WTC11 (cell line): ENCODE data around the gene TEX28. TPM values are rescaled to one million over a fixed set of nuclear protein-coding genes. Genes with fewer than 3 reads are reported as not detected.
"Not testable (repeated sequence)": the region's sequence is repeated elsewhere in the genome, so short reads cannot be mapped to it uniquely, and the experiment has no call there.

Experiments
- ATAC-seq: fragments of 200-7000 bp; cut with Tn5 transposase; 2 replicates; pipeline ENCODE4 v1.10.0; 2021; ENCODE audit warnings: mild to moderate bottlenecking, moderate library complexity
- Bru-seq: library from RNA; stranded (reverse); fragments of 400-500 nt; gene quantifications from one replicate; lab custom pipeline; 2021; lab: Mats Ljungman, UMichigan
- CTCF ChIA-PET: fragments of 300-600 bp; sonication (Branson Sonifier 250); formaldehyde crosslinking; loops from one replicate; lab custom pipeline; 2021; ENCODE audit warnings: antibody characterized with exemption; lab: Charles Lee
- POLR2A ChIA-PET: fragments of 350-600 bp; sonication (Branson Sonifier 250); formaldehyde crosslinking; loops from one replicate; lab custom pipeline; 2021; ENCODE audit warnings: antibody characterized with exemption; lab: Charles Lee
- DNase-seq: peaks from one replicate; pipeline ENCODE4 v3.0.0; 2021; ENCODE audit warnings: low spot score
- H3K27ac Mint-ChIP-seq: 2 replicates; pipeline ENCODE4 v1.8.0; 2021; ENCODE audit warnings: mixed read lengths
- H3K27me3 Mint-ChIP-seq: 2 replicates; pipeline ENCODE4 v1.8.0; 2021; ENCODE audit warnings: low read depth, mild to moderate bottlenecking, moderate library complexity, mixed read lengths
- H3K36me3 Mint-ChIP-seq: 2 replicates; pipeline ENCODE4 v1.8.0; 2021; ENCODE audit warnings: mixed read lengths
- H3K4me1 Mint-ChIP-seq: 2 replicates; pipeline ENCODE4 v1.8.0; 2022; ENCODE audit warnings: mixed read lengths
- H3K4me3 Mint-ChIP-seq: 2 replicates; pipeline ENCODE4 v1.8.0; 2021; ENCODE audit warnings: mild to moderate bottlenecking, moderate library complexity, mixed read lengths
- H3K9me3 Mint-ChIP-seq: 2 replicates; pipeline ENCODE4 v1.8.0; 2021; ENCODE audit warnings: mixed read lengths
- CREB1 ChIP-seq: sonication (generic); formaldehyde crosslinking; IDR thresholded peaks from 2 replicates; pipeline ENCODE4 v1.8.0; 2023; ENCODE audit warnings: mild to moderate bottlenecking, missing genetic modification reagents
- ESRRA ChIP-seq: sonication (generic); formaldehyde crosslinking; IDR thresholded peaks from 2 replicates; pipeline ENCODE4 v1.8.1; 2022; ENCODE audit warnings: mild to moderate bottlenecking, missing genetic modification reagents, borderline replicate concordance
- FOXK1 ChIP-seq: sonication (generic); formaldehyde crosslinking; IDR thresholded peaks from 2 replicates; pipeline ENCODE4 v1.8.0; 2022; ENCODE audit warnings: mild to moderate bottlenecking, moderate library complexity, missing genetic modification reagents
- GABPB1 ChIP-seq: sonication (generic); formaldehyde crosslinking; IDR thresholded peaks from 2 replicates; pipeline ENCODE4 v1.8.1; 2023; ENCODE audit warnings: mild to moderate bottlenecking, missing genetic modification reagents
- KAT7 ChIP-seq: sonication (generic); formaldehyde crosslinking; IDR thresholded peaks from 2 replicates; pipeline ENCODE4 v1.8.1; 2023; ENCODE audit warnings: missing genetic modification reagents, mild to moderate bottlenecking, borderline replicate concordance
- RELA ChIP-seq: sonication (generic); formaldehyde crosslinking; IDR thresholded peaks from 2 replicates; pipeline ENCODE4 v1.8.1; 2022; ENCODE audit warnings: missing genetic modification reagents, mild to moderate bottlenecking, borderline replicate concordance
- TEAD1 ChIP-seq: sonication (generic); formaldehyde crosslinking; IDR thresholded peaks from 2 replicates; pipeline ENCODE4 v1.8.0; 2022; ENCODE audit warnings: mild to moderate bottlenecking, missing genetic modification reagents
- long read RNA-seq, 3 experiments: library from RNA in 1 of 3; library from capped mRNA in 1 of 3; library from polyadenylated mRNA in 1 of 3; unstranded in 2 of 3; stranded (forward) in 1 of 3; transcript quantifications; one replicate each; pipeline ENCODE4 v2.0.0, GENCODE V29; 2021
- total RNA-seq: library from RNA; stranded (reverse); gene quantifications from 3 replicates; pipeline ENCODE4 v1.2.3, GENCODE V29; 2021
- TF ChIP-seq, protein P1 (sequence below): fragments of 250-450 bp; sonication (Bioruptor Pico); IDR thresholded peaks from 2 replicates; pipeline ENCODE4 v2.1.2; 2022; ENCODE audit warnings: mild to moderate bottlenecking, moderate library complexity
- TF ChIP-seq, protein P2 (sequence below): sonication (generic); formaldehyde crosslinking; IDR thresholded peaks from 2 replicates; pipeline ENCODE4 v1.8.0; 2022; ENCODE audit warnings: mild to moderate bottlenecking, missing genetic modification reagents
- TF ChIP-seq, protein P3 (sequence below): sonication (generic); formaldehyde crosslinking; IDR thresholded peaks from 2 replicates; pipeline ENCODE4 v1.8.1; 2023; ENCODE audit warnings: mild to moderate bottlenecking, moderate library complexity, missing genetic modification reagents
- TF ChIP-seq, protein P4 (sequence below): fragments of 250-450 bp; sonication (Bioruptor Pico); IDR thresholded peaks from 2 replicates; pipeline ENCODE4 v1.9.0; 2021; ENCODE audit warnings: moderate library complexity, mild to moderate bottlenecking, inconsistent platforms, borderline replicate concordance
- TF ChIP-seq, protein P5 (sequence below): sonication (generic); formaldehyde crosslinking; IDR thresholded peaks from 2 replicates; pipeline ENCODE4 v1.8.1; 2023; ENCODE audit warnings: mild to moderate bottlenecking, missing genetic modification reagents

Gene TEX28, protein sequence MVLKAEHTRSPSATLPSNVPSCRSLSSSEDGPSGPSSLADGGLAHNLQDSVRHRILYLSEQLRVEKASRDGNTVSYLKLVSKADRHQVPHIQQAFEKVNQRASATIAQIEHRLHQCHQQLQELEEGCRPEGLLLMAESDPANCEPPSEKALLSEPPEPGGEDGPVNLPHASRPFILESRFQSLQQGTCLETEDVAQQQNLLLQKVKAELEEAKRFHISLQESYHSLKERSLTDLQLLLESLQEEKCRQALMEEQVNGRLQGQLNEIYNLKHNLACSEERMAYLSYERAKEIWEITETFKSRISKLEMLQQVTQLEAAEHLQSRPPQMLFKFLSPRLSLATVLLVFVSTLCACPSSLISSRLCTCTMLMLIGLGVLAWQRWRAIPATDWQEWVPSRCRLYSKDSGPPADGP
- not detected in 3 replicates for total RNA-seq
- Bru-seq, nascent RNA: not detected
- long read RNA-seq, experiment 1: 0 reads
- long read RNA-seq, experiment 2: 0 reads
- long read RNA-seq, experiment 3: 0 reads

DNA sequence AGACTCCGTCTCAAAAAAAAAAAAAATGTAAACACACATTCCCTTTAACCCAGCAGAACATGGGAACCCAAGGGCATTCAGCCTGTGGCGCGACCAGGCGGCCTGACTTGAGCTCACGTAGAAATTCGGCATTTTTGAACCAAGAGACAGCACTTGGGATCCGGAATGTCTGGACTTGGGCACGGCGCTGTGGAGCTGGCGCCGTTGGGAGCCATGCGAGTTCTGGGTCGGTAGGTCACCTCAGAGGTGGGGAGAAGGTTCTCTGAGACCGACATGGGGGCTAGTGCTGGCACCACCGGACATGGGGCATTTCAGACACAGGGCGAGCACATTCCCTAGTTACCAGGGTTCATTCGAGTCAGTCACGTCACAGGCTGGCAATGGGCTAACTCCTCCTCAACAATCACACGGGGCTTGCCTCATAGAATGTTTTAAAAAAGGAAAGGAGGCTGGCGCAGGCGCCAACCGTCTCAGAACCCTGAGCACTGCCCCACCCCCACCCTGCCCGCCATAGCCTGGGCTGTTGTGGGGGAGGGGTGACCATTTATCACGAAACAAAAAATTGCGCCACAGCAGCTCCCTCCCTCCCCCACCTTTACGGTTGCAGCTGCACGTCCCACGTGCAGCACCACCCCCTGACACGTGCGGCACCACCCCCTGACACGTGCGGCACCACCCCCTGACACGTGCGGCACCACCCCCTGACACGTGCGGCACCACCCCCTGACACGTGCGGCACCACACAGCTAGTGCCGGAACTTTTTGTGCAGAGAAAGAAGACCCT, at the start of gene TEX28:
TSS of gene TEX28 (minus strand) at position 334 of the 784 bp plus-strand sequence. CDS start 3,007 bp downstream, outside the sequence.
- Mint-ChIP-seq H3K27me3 (no peaks in the 10 kb centered on the region), H3K27ac (no peak within 1 kb of the TSS), H3K36me3 (no peaks in the 10 kb centered on the region), H3K9me3 (no peaks in the 10 kb centered on the region)
- CTCF ChIA-PET: interaction anchor here (1.5 to 3.6 kb wide), 2 partner anchors 13 to 14 kb away, joined by 4 to 12 read pairs; no protein-coding TSS in a partner anchor
- DNase-seq: no peak
- POLR2A ChIA-PET: no interaction called here
- TF ChIP-seq GABPB1 (CRISPR knock-in tag) (no peak), FOXK1 (CRISPR knock-in tag) (no peak), CREB1 (CRISPR knock-in tag) (no peak), ESRRA (no peak)
- TF ChIP-seq, protein P1, sequence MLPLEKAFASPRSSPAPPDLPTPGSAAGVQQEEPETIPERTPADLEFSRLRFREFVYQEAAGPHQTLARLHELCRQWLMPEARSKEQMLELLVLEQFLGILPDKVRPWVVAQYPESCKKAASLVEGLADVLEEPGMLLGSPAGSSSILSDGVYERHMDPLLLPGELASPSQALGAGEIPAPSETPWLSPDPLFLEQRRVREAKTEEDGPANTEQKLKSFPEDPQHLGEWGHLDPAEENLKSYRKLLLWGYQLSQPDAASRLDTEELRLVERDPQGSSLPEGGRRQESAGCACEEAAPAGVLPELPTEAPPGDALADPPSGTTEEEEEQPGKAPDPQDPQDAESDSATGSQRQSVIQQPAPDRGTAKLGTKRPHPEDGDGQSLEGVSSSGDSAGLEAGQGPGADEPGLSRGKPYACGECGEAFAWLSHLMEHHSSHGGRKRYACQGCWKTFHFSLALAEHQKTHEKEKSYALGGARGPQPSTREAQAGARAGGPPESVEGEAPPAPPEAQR: no peak
- TF ChIP-seq, all 79 proteins: peak for 0
- no peak for ATAC-seq
- H3K4me1 Mint-ChIP-seq: no peaks in the 10 kb centered on the region
- H3K4me3 Mint-ChIP-seq: no peak within 1 kb of the TSS

DNA sequence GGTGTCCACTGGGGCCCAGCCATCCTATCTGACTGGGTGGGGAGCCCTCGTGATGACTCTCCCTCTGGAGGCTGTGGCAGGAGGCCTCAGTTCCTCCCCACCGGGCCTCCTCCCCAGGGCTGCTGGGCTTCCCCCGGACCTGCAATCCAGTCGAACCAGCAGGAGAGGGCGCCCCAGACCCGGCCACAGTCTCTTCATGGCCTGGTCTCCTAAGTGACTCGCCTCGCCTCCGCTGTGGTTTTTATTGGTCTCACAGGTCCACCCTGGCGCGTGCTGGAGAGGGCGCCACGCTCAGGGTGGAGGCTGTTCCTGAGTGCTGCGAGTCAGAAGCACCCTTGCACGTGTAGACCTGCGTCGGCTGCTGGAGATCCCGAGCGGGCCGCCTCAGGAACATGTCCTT, 48.7 kb upstream of the TEX28 start:
- peak; percentile 16 for ATAC-seq
- POLR2A ChIA-PET, CTCF ChIA-PET, DNase-seq, H3K4me1 Mint-ChIP-seq, H3K27me3 Mint-ChIP-seq, H3K27ac Mint-ChIP-seq, H3K36me3 Mint-ChIP-seq, H3K4me3 Mint-ChIP-seq, H3K9me3 Mint-ChIP-seq: not testable (repeated sequence)

DNA sequence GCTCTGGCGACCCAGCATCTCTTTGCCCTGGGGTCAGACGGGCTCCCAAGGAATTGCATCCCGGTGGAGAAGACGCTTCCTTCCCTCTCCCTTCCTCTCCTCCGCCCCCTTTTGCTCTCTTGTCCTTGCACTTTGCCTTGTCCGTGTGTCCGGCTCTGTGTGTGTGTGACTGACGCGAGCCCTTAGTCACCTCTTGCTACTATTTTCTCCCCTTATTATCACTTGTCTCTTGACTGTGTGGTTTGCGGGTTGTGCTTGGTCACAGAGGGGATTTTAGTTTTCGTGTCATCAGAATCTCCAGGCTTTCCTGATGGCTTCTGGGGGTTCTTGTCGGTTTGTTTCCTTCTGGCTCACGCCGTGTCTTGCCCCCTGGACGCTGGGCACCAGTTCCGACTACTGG, 48.1 kb upstream of the TEX28 start:
- DNase-seq, CTCF ChIA-PET, POLR2A ChIA-PET, H3K9me3 Mint-ChIP-seq, H3K27me3 Mint-ChIP-seq, H3K4me1 Mint-ChIP-seq, H3K27ac Mint-ChIP-seq, H3K4me3 Mint-ChIP-seq, ATAC-seq, H3K36me3 Mint-ChIP-seq: not testable (repeated sequence)

DNA sequence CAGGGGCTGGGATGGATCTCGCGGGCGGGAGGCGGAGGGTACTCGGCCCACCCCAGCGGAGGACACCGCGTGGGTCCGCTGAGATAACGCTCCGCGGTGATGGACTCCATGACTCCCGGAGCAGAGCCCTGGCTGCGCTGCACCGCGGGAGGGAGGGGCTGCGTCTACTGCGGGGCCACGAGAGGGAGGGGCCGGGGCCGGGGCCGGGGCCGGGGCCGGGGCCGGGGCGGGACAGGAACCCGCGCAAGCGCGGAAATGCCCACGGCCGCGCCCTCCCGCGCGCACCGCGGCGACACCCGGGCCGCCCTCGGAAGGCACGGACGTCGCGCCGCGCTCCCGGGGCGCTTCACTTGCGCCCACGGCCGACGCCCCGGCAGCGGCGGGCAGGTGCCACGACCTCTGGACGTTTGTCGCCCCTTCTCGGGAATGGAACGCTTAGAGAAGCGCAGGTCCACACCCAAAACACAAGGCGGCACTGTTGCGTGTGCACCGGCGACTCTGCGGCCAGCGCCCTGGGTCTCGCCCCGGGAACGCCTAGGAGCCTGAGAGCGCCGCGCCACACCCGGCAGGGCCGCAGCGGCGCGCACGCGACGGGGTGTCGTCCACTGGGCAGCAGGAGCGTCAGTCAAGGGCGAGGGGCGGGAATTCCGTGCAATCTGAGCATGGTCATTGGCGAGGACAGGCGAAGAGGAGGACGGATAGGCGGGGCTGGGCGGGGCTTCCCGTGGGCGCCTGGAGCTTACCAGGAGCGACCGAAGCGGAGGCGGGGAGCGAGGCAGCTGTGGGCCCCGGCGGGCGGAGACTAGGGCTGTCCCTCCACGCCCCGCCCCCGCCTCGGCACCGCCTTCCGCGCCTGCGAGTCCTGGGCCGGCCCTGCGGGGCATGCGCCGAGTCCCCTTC, 46.7 kb upstream of the TEX28 start:
- DNase-seq, H3K4me1 Mint-ChIP-seq, H3K9me3 Mint-ChIP-seq, H3K27me3 Mint-ChIP-seq, CTCF ChIA-PET, H3K27ac Mint-ChIP-seq, H3K36me3 Mint-ChIP-seq, H3K4me3 Mint-ChIP-seq, POLR2A ChIA-PET: not testable (repeated sequence)
- ATAC-seq: peak; percentile 82

DNA sequence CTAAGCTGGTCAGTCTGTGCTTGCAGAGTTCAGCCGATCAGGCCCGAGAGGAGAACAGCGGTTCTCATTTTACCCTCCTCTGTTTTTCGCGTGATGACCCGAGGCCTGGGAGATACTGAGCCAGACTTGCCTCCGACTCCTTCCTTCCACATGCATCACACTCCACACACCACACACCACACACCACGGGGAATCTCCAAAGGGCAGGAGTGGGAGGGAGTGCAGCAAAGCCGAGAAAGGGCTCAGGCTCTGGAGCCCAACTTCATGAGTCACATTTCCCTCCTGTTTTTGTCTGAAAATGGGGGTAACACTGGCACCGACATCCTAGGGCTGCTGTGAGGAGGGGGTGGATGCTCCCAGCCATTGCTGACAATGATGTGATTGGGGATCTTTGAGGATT, 39.6 kb upstream of the TEX28 start:
- POLR2A ChIA-PET: no interaction called here
- Mint-ChIP-seq H3K4me3 (no peak overlapping the region), H3K36me3 (no peaks in the 10 kb centered on the region), H3K9me3 (no peaks in the 10 kb centered on the region), H3K27ac (no peak overlapping the region), H3K4me1 (no peaks in the 10 kb centered on the region), H3K27me3 (no peaks in the 10 kb centered on the region)
- CTCF ChIA-PET: no interaction called here
- ATAC-seq (no peak), DNase-seq (no peak)
- TF ChIP-seq TEAD1 (CRISPR knock-in tag) (no peak), ESRRA (no peak), RELA (no peak), KAT7 (no peak)
- TF ChIP-seq, protein P2, sequence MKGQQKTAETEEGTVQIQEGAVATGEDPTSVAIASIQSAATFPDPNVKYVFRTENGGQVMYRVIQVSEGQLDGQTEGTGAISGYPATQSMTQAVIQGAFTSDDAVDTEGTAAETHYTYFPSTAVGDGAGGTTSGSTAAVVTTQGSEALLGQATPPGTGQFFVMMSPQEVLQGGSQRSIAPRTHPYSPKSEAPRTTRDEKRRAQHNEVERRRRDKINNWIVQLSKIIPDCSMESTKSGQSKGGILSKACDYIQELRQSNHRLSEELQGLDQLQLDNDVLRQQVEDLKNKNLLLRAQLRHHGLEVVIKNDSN (CRISPR knock-in tag): no peak
- TF ChIP-seq, protein P3, sequence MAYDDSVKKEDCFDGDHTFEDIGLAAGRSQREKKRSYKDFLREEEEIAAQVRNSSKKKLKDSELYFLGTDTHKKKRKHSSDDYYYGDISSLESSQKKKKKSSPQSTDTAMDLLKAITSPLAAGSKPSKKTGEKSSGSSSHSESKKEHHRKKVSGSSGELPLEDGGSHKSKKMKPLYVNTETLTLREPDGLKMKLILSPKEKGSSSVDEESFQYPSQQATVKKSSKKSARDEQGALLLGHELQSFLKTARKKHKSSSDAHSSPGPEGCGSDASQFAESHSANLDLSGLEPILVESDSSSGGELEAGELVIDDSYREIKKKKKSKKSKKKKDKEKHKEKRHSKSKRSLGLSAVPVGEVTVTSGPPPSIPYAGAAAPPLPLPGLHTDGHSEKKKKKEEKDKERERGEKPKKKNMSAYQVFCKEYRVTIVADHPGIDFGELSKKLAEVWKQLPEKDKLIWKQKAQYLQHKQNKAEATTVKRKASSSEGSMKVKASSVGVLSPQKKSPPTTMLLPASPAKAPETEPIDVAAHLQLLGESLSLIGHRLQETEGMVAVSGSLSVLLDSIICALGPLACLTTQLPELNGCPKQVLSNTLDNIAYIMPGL (CRISPR knock-in tag): no peak
- TF ChIP-seq, protein P4, sequence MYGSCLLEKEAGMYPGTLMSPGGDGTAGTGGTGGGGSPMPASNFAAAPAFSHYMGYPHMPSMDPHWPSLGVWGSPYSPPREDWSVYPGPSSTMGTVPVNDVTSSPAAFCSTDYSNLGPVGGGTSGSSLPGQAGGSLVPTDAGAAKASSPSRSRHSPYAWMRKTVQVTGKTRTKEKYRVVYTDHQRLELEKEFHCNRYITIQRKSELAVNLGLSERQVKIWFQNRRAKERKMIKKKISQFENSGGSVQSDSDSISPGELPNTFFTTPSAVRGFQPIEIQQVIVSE (CRISPR knock-in tag): no peak
- TF ChIP-seq, protein P5, sequence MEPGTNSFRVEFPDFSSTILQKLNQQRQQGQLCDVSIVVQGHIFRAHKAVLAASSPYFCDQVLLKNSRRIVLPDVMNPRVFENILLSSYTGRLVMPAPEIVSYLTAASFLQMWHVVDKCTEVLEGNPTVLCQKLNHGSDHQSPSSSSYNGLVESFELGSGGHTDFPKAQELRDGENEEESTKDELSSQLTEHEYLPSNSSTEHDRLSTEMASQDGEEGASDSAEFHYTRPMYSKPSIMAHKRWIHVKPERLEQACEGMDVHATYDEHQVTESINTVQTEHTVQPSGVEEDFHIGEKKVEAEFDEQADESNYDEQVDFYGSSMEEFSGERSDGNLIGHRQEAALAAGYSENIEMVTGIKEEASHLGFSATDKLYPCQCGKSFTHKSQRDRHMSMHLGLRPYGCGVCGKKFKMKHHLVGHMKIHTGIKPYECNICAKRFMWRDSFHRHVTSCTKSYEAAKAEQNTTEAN (CRISPR knock-in tag): no peak
